RWPE2 (cell line): ENCODE data around the gene WDR33.

Source experiments
- ATAC-seq: fragments of 200-7000 bp; cut with Tn5 transposase; 3 replicates; pipeline ENCODE4 v1.9.1; 2021; ENCODE audit warnings: low read depth
- DNase-seq: peaks from one replicate; pipeline ENCODE4 v3.0.0-alpha.2; 2020; ENCODE audit warnings: low spot score
- H3K27ac ChIP-seq: fragments of 450-650 bp; 2 replicates; pipeline ENCODE4 v1.5.1; 2017; ENCODE audit warnings: mild to moderate bottlenecking; ENCODE audit not compliant: poor library complexity, severe bottlenecking
- H3K27me3 ChIP-seq: fragments of 250-450 bp; sonication (Bioruptor Pico); 2 replicates; pipeline ENCODE4 v1.5.1; 2021; ENCODE audit warnings: mild to moderate bottlenecking, moderate library complexity; ENCODE audit not compliant: insufficient read depth, poor library complexity, severe bottlenecking
- H3K36me3 ChIP-seq: fragments of 250-450 bp; sonication (Bioruptor Pico); 2 replicates; pipeline ENCODE4 v1.5.1; 2020; ENCODE audit warnings: low read depth, mild to moderate bottlenecking, moderate library complexity
- H3K4me1 ChIP-seq: fragments of 250-450 bp; sonication (Bioruptor Pico); 2 replicates; pipeline ENCODE4 v1.5.1; 2021; ENCODE audit warnings: mild to moderate bottlenecking, moderate library complexity; ENCODE audit not compliant: insufficient read depth, poor library complexity, severe bottlenecking
- H3K4me3 ChIP-seq: fragments of 250-450 bp; sonication (Bioruptor Pico); 2 replicates; pipeline ENCODE4 v1.5.1; 2021; ENCODE audit warnings: mild to moderate bottlenecking, moderate library complexity; ENCODE audit not compliant: severe bottlenecking
- H3K9me3 ChIP-seq: fragments of 250-450 bp; sonication (Bioruptor Pico); 2 replicates; pipeline ENCODE4 v1.5.1; 2021; ENCODE audit warnings: mild to moderate bottlenecking, moderate library complexity; ENCODE audit not compliant: severe bottlenecking
- CTCF ChIP-seq: fragments of 450-650 bp; IDR thresholded peaks from one replicate; pipeline ENCODE4 v1.5.1; 2017; ENCODE audit warnings: mild to moderate bottlenecking, moderate library complexity; ENCODE audit not compliant: poor library complexity, severe bottlenecking

The WDR33 gene

GRCh38 chr2:127852388-127852787 lies 41.4 kb upstream of the WDR33 start:
- ATAC-seq (no peak), DNase-seq (no peak)
- H3K36me3 ChIP-seq = peaks cover 57% of the 10 kb centered on the region
- no peak overlapping the region for H3K27ac ChIP-seq
- TF ChIP-seq CTCF = no peak
- no peak overlapping the region for H3K4me3 ChIP-seq
- peaks cover 5% of the 10 kb centered on the region for H3K4me1 ChIP-seq
- H3K9me3 ChIP-seq = no peaks in the 10 kb centered on the region
- H3K27me3 ChIP-seq = no peaks in the 10 kb centered on the region

GRCh38 chr2:127847931-127848330 lies 37.0 kb upstream of the WDR33 start:
- no peaks in the 10 kb centered on the region for H3K9me3 ChIP-seq
- H3K27me3 ChIP-seq = no peaks in the 10 kb centered on the region
- no peak for DNase-seq
- no peak for TF ChIP-seq CTCF
- ATAC-seq = no peak
- no peak overlapping the region for H3K27ac ChIP-seq
- peaks cover 71% of the 10 kb centered on the region for H3K36me3 ChIP-seq
- no peak overlapping the region for H3K4me3 ChIP-seq
- no peaks in the 10 kb centered on the region for H3K4me1 ChIP-seq

- no peak for ATAC-seq
- Histone ChIP-seq H3K9me3 (no peaks in the 10 kb centered on the region), H3K27me3 (no peaks in the 10 kb centered on the region), H3K27ac (no peak overlapping the region), H3K4me1 (no peaks in the 10 kb centered on the region), H3K36me3 (peaks cover 41% of the 10 kb centered on the region), H3K4me3 (no peak overlapping the region)
- no peak for DNase-seq
- no peak for TF ChIP-seq CTCF
These were observed 34.0 kb upstream of the WDR33 start for GRCh38 chr2:127844973-127845372.

DNA sequence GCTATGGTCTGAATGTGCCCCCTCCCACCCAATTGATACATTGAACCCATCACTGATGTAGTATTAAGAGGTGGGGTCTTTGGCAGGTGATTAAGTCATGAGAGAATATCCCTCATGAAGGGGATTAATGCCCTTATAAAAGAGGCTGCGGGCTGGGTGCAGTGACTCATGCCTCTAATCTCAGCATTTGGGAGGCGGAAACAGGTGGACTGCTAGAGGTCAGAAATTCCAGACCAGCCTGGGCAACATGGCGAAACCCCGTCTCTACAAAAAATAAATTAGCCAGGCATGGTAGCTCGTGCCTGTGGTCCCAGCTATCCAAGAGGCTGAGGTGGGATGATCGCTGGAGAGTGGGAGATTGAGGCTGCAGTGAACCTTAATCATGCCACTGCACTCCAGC lies 32.7 kb upstream of the WDR33 start:
- no peaks in the 10 kb centered on the region for H3K4me1 ChIP-seq
- no peaks in the 10 kb centered on the region for H3K9me3 ChIP-seq
- H3K4me3 ChIP-seq = no peak overlapping the region
- no peak overlapping the region for H3K27ac ChIP-seq
- no peak for TF ChIP-seq CTCF
- ATAC-seq = no peak
- no peak for DNase-seq
- H3K27me3 ChIP-seq = no peaks in the 10 kb centered on the region
- H3K36me3 ChIP-seq = peaks cover 28% of the 10 kb centered on the region

GRCh38 chr2:127841466-127842178 lies 30.7 kb upstream of the WDR33 start:
- DNase-seq (no peak), ATAC-seq (no peak)
- no peak overlapping the region for H3K4me3 ChIP-seq
- no peak overlapping the region for H3K27ac ChIP-seq
- no peak for TF ChIP-seq CTCF
- no peaks in the 10 kb centered on the region for H3K4me1 ChIP-seq
- no peaks in the 10 kb centered on the region for H3K9me3 ChIP-seq
- peaks cover 12% of the 10 kb centered on the region for H3K36me3 ChIP-seq
- no peaks in the 10 kb centered on the region for H3K27me3 ChIP-seq
